ENCODE measurements around the gene RAPGEF5.

- no peak for TF ChIP-seq CTCF (optimal IDR thresholded peaks at IDR 0.05 in 1 of 3, IDR thresholded peaks at IDR 0.05 in 1 of 3, conservative IDR thresholded peaks at IDR 0.05 in 1 of 3; ENCODE audit: extremely low read depth in 1 of 3, insufficient read depth in 2 of 3, low read length in 3 of 3)
- TF ChIP-seq EZH2 (IDR thresholded peaks at IDR 0.05; ENCODE audit: low read length): no peak
Measured at GRCh38 chr7:22288202-22288601, 68.8 kb downstream of the RAPGEF5 start.

All from keratinocyte (primary cell).